NB4 (cell line): ENCODE results near the gene BCAS3.

Experiments
- CTCF ChIP-seq: IDR thresholded peaks from one replicate; pipeline ENCODE4 v1.5.1; 2012; ENCODE audit warnings: low read depth, low read length
- TF ChIP-seq, protein P1 (sequence below): IDR thresholded peaks from 2 replicates; pipeline ENCODE4 v1.6.1; 2011; ENCODE audit warnings: low read depth, low read length

GRCh38 chr17:60629120-60629519, 48.5 kb upstream of the BCAS3 start:
- TF ChIP-seq CTCF = no peak
- TF ChIP-seq, protein P1, sequence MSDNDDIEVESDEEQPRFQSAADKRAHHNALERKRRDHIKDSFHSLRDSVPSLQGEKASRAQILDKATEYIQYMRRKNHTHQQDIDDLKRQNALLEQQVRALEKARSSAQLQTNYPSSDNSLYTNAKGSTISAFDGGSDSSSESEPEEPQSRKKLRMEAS = no peak
